Left lung (tissue), 10 donors: ENCODE measurements around the gene ADAMTS7. TPM values are rescaled to one million over a fixed set of nuclear protein-coding genes. Genes with fewer than 3 reads are reported as not detected.

Experiments used
- ATAC-seq: fragments of 200-7000 bp; cut with Tn5 transposase; one replicate; pipeline ENCODE4 v1.9.1; 2020; ENCODE audit warnings: moderate library complexity
- DNase-seq, 4 donors: peaks; one replicate each; pipeline ENCODE4 v3.0.0-alpha.2; 2013 to 2020
- H3K27ac ChIP-seq, 2 donors: fragments of 200-600 bp; sonication (generic) in 1 of 2; one replicate each; pipeline versions ENCODE4 v1.5.0 to v1.8.0; 2020 to 2021
- H3K27me3 ChIP-seq, 2 donors: fragments of 200-600 bp; sonication (generic) in 1 of 2; one replicate each; pipeline versions ENCODE4 v1.5.0 to v1.8.0; 2020 to 2021
- H3K36me3 ChIP-seq, 2 donors: fragments of 200-600 bp; sonication (generic) in 1 of 2; one replicate each; pipeline versions ENCODE4 v1.5.0 to v1.8.0; 2020 to 2021
- H3K4me1 ChIP-seq, 2 donors: fragments of 200-600 bp; one replicate each; pipeline ENCODE4 v1.8.0; 2021
- H3K4me3 ChIP-seq, 2 donors: fragments of 200-600 bp; sonication (generic) in 1 of 2; one replicate each; pipeline versions ENCODE4 v1.5.0 to v1.8.0; 2020 to 2021; ENCODE audit warnings: mild to moderate bottlenecking in 1 of 2
- H3K9me3 ChIP-seq, 2 donors: fragments of 200-600 bp; sonication (generic) in 1 of 2; one replicate each; pipeline versions ENCODE4 v1.5.0 to v1.8.0; 2020 to 2021
- intact Hi-C, 2 donors: fragments of 100-400 bp; cut with DNase I; formaldehyde crosslinking; loops; one replicate each; pipeline versions ENCODE4 v1.11.2 to v1.14.2; 2022
- polyA plus RNA-seq, 6 donors: library from polyadenylated mRNA; unstranded; fragments of 120-200 nt; gene quantifications; one replicate each; pipeline ENCODE4 v1.2.1, GENCODE V29; 2013; ENCODE audit not compliant: insufficient read length in 6 of 6
- total RNA-seq, 2 donors: library from RNA; stranded (reverse); fragmentation: NEBNext Ultra II Directional; extraction: Animal tissue kit (Norgen Biotek cat#: 25700); gene quantifications; one replicate each; pipeline ENCODE4 v1.2.1, GENCODE V29; 2021
- TF ChIP-seq, protein P1 (sequence below), 2 donors: fragments of 200-600 bp; sonication (generic) in 1 of 2; IDR thresholded peaks; one replicate each; pipeline versions ENCODE4 v1.5.0 to v1.8.0; 2021; ENCODE audit warnings: antibody characterized with exemption in 2 of 2
- donor health status: DM: no; HTN: yes; CAD: no.
- donor health status: DM: no; HTN: no; CAD: no.

Gene ADAMTS7
- total and polyA plus RNA-seq, 8 donors = 8.7 to 56.0 (median 36.0) TPM

DNA sequence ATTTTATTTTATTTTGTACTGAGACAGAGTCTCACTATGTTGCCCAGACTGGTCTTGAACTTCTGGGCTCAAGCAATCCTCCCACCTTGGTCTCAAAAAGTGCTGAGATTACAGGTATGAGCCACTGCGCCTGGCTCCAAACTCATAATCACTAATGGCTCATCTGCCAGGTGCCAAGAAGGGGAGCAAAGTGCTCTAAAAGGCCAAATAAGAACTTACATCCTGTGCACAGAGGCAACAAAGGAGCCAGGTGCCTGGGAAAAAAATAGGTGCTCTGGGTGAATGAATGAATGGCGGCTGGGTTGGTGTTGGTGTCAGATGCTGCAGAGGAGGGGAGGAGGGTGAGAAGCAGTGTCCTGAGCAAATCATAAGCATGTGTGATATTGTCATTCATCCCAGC lies 25.9 kb upstream of the ADAMTS7 start:
- DNase-seq = no peak
- intact Hi-C loops = no loop called here
- Histone ChIP-seq H3K36me3 (no peaks in the 10 kb centered on the region), H3K4me3 (no peak overlapping the region), H3K9me3 (no peaks in the 10 kb centered on the region), H3K4me1 (no peaks in the 10 kb centered on the region), H3K27ac (no peak overlapping the region), H3K27me3 (peaks cover 0 to 6% of the 10 kb centered on the region in 2 donors)
- ATAC-seq = no peak
- TF ChIP-seq, protein P1, sequence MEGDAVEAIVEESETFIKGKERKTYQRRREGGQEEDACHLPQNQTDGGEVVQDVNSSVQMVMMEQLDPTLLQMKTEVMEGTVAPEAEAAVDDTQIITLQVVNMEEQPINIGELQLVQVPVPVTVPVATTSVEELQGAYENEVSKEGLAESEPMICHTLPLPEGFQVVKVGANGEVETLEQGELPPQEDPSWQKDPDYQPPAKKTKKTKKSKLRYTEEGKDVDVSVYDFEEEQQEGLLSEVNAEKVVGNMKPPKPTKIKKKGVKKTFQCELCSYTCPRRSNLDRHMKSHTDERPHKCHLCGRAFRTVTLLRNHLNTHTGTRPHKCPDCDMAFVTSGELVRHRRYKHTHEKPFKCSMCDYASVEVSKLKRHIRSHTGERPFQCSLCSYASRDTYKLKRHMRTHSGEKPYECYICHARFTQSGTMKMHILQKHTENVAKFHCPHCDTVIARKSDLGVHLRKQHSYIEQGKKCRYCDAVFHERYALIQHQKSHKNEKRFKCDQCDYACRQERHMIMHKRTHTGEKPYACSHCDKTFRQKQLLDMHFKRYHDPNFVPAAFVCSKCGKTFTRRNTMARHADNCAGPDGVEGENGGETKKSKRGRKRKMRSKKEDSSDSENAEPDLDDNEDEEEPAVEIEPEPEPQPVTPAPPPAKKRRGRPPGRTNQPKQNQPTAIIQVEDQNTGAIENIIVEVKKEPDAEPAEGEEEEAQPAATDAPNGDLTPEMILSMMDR (IDR thresholded peaks at IDR 0.05) = no peak

DNA sequence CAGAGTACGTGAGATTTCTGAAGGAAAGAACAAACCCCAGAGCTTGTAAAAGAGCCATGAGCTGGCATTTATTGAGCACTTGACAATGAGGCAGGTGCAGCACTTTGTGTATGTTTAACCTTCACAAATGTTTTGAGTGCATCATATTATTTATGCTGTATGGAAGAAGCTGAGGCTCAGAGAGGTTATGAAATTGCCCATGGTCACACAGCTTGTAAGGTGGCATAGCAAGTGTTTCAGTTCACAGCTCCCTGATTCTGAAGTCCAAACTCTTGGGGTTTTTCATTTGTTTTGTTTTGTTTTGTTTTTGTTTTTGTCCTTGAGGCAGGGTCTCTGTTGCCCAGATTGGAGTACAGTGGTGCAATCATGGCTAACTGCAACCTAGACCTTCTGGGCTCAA lies 25.1 kb upstream of the ADAMTS7 start:
- DNase-seq = no peak
- no peaks in the 10 kb centered on the region for H3K36me3 ChIP-seq
- no peaks in the 10 kb centered on the region for H3K4me1 ChIP-seq
- TF ChIP-seq, protein P1 (IDR thresholded peaks at IDR 0.05) = no peak
- no peaks in the 10 kb centered on the region for H3K9me3 ChIP-seq
- peaks cover 0 to 14% of the 10 kb centered on the region in 2 donors for H3K27me3 ChIP-seq
- no peak for ATAC-seq
- no peak overlapping the region for H3K27ac ChIP-seq
- H3K4me3 ChIP-seq = no peak overlapping the region
- intact Hi-C loops = no loop called here

DNA sequence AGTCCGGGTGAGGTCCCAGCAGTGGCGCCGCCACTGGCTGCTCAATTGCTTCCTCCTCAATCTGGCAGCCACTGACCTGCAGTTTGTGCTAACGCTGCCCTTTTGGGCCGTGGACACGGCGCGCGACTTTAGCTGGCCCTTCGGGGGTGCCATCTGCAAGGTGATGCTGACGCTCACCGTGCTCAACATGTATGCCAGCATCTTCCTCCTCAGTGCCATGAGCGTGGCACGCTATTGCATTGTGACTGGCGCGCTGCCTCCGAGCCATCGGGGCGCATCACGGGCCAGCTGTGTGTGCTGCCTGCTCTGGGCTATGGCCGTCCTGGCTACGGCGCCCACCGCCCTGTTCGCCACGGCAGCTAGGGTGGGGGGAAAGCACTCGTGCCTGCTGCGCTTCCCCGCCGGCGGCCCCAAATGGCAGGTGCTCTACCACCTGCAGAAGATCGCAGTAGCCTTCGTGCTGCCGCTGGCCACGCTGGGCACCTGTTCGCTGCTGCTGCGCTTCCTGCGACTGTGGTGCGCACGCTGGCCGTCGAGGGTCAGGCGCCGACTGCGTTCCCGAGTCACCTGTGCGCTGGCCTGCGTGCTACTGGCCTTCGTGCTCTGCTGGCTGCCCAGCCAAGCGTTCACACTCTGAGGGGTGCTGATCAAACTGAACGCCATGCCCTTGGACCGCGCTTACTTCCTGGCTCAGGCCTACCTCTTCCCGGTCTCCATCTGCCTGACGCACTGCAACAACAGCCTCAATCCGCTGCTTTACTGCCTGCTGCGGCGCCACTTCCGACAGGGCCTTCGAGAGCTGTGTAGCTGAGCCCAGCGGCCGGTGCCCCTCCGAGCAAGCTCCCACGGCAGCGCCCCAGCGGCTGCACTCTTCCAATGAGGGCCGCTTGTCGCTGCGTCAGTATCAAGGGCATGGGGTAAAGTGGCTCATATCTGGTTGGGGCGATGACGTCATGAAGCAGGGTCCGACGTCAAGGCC lies 20.3 kb upstream of the ADAMTS7 start:
- Histone ChIP-seq H3K4me1 (no peaks in the 10 kb centered on the region), H3K27me3 (peaks cover 0 to 28% of the 10 kb centered on the region in 2 donors), H3K9me3 (no peaks in the 10 kb centered on the region), H3K36me3 (no peaks in the 10 kb centered on the region), H3K27ac (no peak overlapping the region), H3K4me3 (no peak overlapping the region)
- TF ChIP-seq, protein P1 (IDR thresholded peaks at IDR 0.05) = no peak
- ATAC-seq = no peak
- intact Hi-C loops = no loop called here
- DNase-seq = peak in 1 of 4 donors; percentile 81

DNA sequence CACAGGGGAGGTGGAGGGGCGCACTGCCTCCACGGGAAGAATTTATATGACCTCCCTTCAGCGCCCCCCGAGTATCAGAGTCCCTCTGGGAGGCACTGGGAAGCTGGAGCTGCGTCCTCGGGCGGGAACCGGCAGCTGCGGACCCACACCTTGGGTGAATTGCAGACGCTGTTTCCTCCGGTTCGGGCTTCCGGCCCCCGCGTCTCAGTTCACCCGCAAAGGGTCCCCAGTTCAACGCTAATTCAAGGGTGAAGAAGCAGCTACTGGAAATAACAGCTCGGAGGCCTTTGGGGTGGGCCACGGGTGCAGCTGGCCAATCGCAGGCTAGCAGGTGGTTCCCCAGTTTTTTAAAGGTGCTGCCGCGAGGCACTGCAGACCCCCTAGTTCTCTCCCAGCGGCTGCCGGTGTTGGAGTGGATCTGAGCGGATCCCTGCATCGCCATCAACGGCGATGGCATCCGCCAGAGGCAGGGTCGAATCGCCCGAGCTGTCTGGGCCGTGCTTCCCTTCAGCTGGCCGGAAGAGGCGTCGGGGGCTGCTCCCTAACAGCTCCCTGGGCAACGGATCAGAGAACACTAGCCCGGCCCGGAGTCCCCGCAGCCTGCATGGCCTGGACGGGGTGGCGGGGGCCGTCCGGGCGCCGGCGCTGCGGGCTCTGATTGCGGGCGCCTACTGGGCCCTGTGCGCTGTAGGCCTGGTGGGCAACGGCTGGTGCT lies 19.4 kb upstream of the ADAMTS7 start:
- peak in 2 of 4 donors; percentile 43 to 69 for DNase-seq
- Histone ChIP-seq H3K9me3 (no peaks in the 10 kb centered on the region), H3K27me3 (peaks cover 0 to 28% of the 10 kb centered on the region in 2 donors), H3K36me3 (no peaks in the 10 kb centered on the region), H3K4me3 (no peak overlapping the region), H3K27ac (no peak overlapping the region), H3K4me1 (no peaks in the 10 kb centered on the region)
- intact Hi-C loops = no loop called here
- TF ChIP-seq, protein P1 (IDR thresholded peaks at IDR 0.05) = no peak
- ATAC-seq = no peak

DNA sequence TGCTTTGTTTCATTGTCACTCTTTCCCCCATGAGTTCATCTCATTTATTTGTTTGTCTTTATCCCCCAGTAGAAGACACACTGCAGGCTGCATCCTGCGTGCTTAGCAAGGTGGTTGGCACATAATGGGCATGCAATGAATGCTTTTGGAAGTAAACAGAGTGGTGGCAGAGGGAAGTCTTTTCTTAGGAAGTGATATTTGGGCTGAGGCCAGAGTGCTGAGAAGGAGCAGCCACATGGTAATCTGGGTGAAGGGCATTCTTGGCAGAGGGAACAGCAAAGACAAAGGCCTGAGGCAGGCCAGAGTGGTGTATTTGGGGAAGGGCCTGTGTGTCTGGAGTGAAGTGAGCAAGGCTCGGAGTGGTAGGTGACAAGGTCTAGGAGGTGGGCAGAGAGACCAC lies 17.7 kb upstream of the ADAMTS7 start:
- Histone ChIP-seq H3K4me3 (no peak overlapping the region), H3K36me3 (no peaks in the 10 kb centered on the region), H3K9me3 (no peaks in the 10 kb centered on the region), H3K27me3 (peaks cover 0 to 28% of the 10 kb centered on the region in 2 donors), H3K4me1 (peaks cover 3 to 4% of the 10 kb centered on the region in 2 donors), H3K27ac (no peak overlapping the region)
- peak; percentile 31 for ATAC-seq
- TF ChIP-seq, protein P1 (IDR thresholded peaks at IDR 0.05) = no peak
- intact Hi-C loops = no loop called here
- no peak for DNase-seq
